Mesenchymal stem cell (in vitro differentiated cells and primary cell): ENCODE results near the gene GMPPB.
"Not testable (repeated sequence)": the region's sequence is repeated elsewhere in the genome, so short reads cannot be mapped to it uniquely, and the experiment has no call there.

Experiments used
- DNase-seq: peaks from one replicate; pipeline ENCODE4 v3.0.0-alpha.2; 2013
- H2AFZ ChIP-seq: one replicate; pipeline ENCODE4 v1.6.1; 2013; ENCODE audit warnings: low read depth, mild to moderate bottlenecking, control low read depth, inconsistent platforms, low read length, moderate library complexity
- H2AK5ac ChIP-seq: 2 replicates; pipeline ENCODE4 v1.6.1; 2013; ENCODE audit warnings: low read length, moderate library complexity, mild to moderate bottlenecking, inconsistent platforms; ENCODE audit not compliant: severe bottlenecking
- H2BK120ac ChIP-seq: one replicate; pipeline ENCODE4 v1.6.1; 2013; ENCODE audit warnings: low read depth, mild to moderate bottlenecking, inconsistent platforms, low read length, moderate library complexity
- H2BK12ac ChIP-seq, 2 experiments: one replicate each; pipeline ENCODE4 v1.6.1; 2013; ENCODE audit warnings: inconsistent platforms in 2 of 2, low read length in 2 of 2, mild to moderate bottlenecking in 2 of 2, moderate library complexity in 2 of 2, control low read depth in 1 of 2
- H2BK15ac ChIP-seq: one replicate; pipeline ENCODE4 v1.6.1; 2013; ENCODE audit warnings: mild to moderate bottlenecking, low read depth, inconsistent platforms; ENCODE audit not compliant: poor library complexity, severe bottlenecking
- H2BK5ac ChIP-seq: 2 replicates; pipeline ENCODE4 v1.6.1; 2013; ENCODE audit warnings: low read depth, mild to moderate bottlenecking, low read length, control low read depth, inconsistent platforms; ENCODE audit not compliant: poor library complexity, severe bottlenecking
- H3K14ac ChIP-seq, 2 experiments: one replicate each; pipeline ENCODE4 v1.6.1; 2013; ENCODE audit warnings: inconsistent platforms in 2 of 2, low read length in 2 of 2, control low read depth in 1 of 2, mild to moderate bottlenecking in 1 of 2, moderate library complexity in 1 of 2
- H3K18ac ChIP-seq, 2 experiments: one replicate each; pipeline ENCODE4 v1.6.1; 2013; ENCODE audit warnings: inconsistent platforms in 2 of 2, low read length in 2 of 2, control low read depth in 1 of 2, low read depth in 1 of 2, mild to moderate bottlenecking in 1 of 2
- H3K23ac ChIP-seq, 2 experiments: one replicate each; pipeline ENCODE4 v1.6.1; 2013; ENCODE audit warnings: inconsistent platforms in 2 of 2, low read length in 2 of 2, mild to moderate bottlenecking in 2 of 2, moderate library complexity in 2 of 2, control low read depth in 1 of 2
- H3K27ac ChIP-seq: 2 replicates; pipeline ENCODE4 v1.5.1; 2013; ENCODE audit warnings: mild to moderate bottlenecking, moderate library complexity, low read length, control low read depth, inconsistent platforms; ENCODE audit not compliant: poor library complexity, severe bottlenecking
- H3K27me3 ChIP-seq, 2 experiments: 2 replicates each; pipeline versions ENCODE4 v1.6.1 to v1.7.0; 2013; ENCODE audit warnings: low read length in 2 of 2, mild to moderate bottlenecking in 2 of 2, moderate library complexity in 2 of 2, control low read depth in 1 of 2, inconsistent platforms in 1 of 2; ENCODE audit not compliant: control insufficient read depth in 1 of 2, insufficient read depth in 1 of 2
- H3K36me3 ChIP-seq, 2 experiments: 2 replicates each; pipeline versions ENCODE4 v1.6.1 to v1.7.0; 2013; ENCODE audit warnings: low read length in 2 of 2, control low read depth in 1 of 2, inconsistent platforms in 1 of 2, low read depth in 1 of 2, mild to moderate bottlenecking in 1 of 2; ENCODE audit not compliant: insufficient read depth in 2 of 2, control insufficient read depth in 1 of 2
- H3K4ac ChIP-seq, 2 experiments: one replicate each; pipeline ENCODE4 v1.6.1; 2013; ENCODE audit warnings: inconsistent platforms in 2 of 2, low read length in 2 of 2, mild to moderate bottlenecking in 2 of 2, moderate library complexity in 2 of 2, control low read depth in 1 of 2, low read depth in 1 of 2
- H3K4me1 ChIP-seq: 2 replicates; pipeline ENCODE4 v1.6.1; 2013; ENCODE audit warnings: low read depth, low read length, control low read depth; ENCODE audit not compliant: control insufficient read depth, insufficient read depth
- H3K4me2 ChIP-seq: 2 replicates; pipeline ENCODE4 v1.6.1; 2013; ENCODE audit warnings: low read length, mild to moderate bottlenecking, inconsistent platforms; ENCODE audit not compliant: poor library complexity, severe bottlenecking
- H3K4me3 ChIP-seq, 2 experiments: 2 replicates each; pipeline versions ENCODE4 v1.5.1 to v1.7.0; 2013; ENCODE audit warnings: low read length in 2 of 2, mild to moderate bottlenecking in 2 of 2, control low read depth in 1 of 2, low read depth in 1 of 2; ENCODE audit not compliant: insufficient read depth in 1 of 2
- H3K79me1 ChIP-seq: replicated peaks from 2 replicates; pipeline ENCODE4 v1.6.1; 2013; ENCODE audit warnings: mild to moderate bottlenecking, control low read depth, low read length, inconsistent platforms; ENCODE audit not compliant: poor library complexity, severe bottlenecking
- H3K9ac ChIP-seq: 2 replicates; pipeline ENCODE4 v1.7.0; 2013; ENCODE audit warnings: mild to moderate bottlenecking, low read length, moderate library complexity
- H3K9me3 ChIP-seq: 2 replicates; pipeline ENCODE4 v1.7.0; 2013; ENCODE audit warnings: mild to moderate bottlenecking, low read length; ENCODE audit not compliant: control insufficient read depth
- H4K8ac ChIP-seq: one replicate; pipeline ENCODE4 v1.6.1; 2013; ENCODE audit warnings: inconsistent platforms, mild to moderate bottlenecking, low read length, moderate library complexity
- H4K91ac ChIP-seq: one replicate; pipeline ENCODE4 v1.6.1; 2013; ENCODE audit warnings: mild to moderate bottlenecking, low read length, inconsistent platforms
- WGBS: methylation state at CpG from one replicate; pipeline ENCODE4 v1.1.7; 2013; ENCODE audit warnings: mixed read lengths; 5-methylcytosine and 5-hydroxymethylcytosine counted together

GMPPB gene

GRCh38 chr3:49694409-49695070 lies 29.2 kb downstream of the GMPPB start:
- H3K4me2 ChIP-seq, H2BK15ac ChIP-seq, H4K8ac ChIP-seq, H3K4ac ChIP-seq, H3K18ac ChIP-seq, DNase-seq, H3K14ac ChIP-seq, H3K9me3 ChIP-seq, H2AFZ ChIP-seq, H3K9ac ChIP-seq, H2BK120ac ChIP-seq, H2BK5ac ChIP-seq, H2BK12ac ChIP-seq, H3K4me3 ChIP-seq, H3K27ac ChIP-seq, H3K23ac ChIP-seq, H3K27me3 ChIP-seq, H4K91ac ChIP-seq, H2AK5ac ChIP-seq: not testable (repeated sequence)
- 68% methylated on average over 4 of the region's 6 CpGs for WGBS
- Histone ChIP-seq H3K79me1 (peaks cover 20% of the 10 kb centered on the region), H3K4me1 (peaks cover 19% of the 10 kb centered on the region), H3K36me3 (peaks cover 14 to 31% of the 10 kb centered on the region in 2 experiments)

- H3K27ac ChIP-seq, H2AFZ ChIP-seq, H3K23ac ChIP-seq, H3K4me3 ChIP-seq, H2BK5ac ChIP-seq, DNase-seq, H4K91ac ChIP-seq, H3K27me3 ChIP-seq, H2BK15ac ChIP-seq, H3K18ac ChIP-seq, H3K9me3 ChIP-seq, H2AK5ac ChIP-seq, H3K14ac ChIP-seq, H3K4ac ChIP-seq, H4K8ac ChIP-seq, H2BK120ac ChIP-seq, H3K36me3 ChIP-seq, H3K9ac ChIP-seq, H3K4me2 ChIP-seq, H2BK12ac ChIP-seq: not testable (repeated sequence)
- Histone ChIP-seq H3K79me1 (peaks cover 15% of the 10 kb centered on the region), H3K4me1 (peaks cover 18% of the 10 kb centered on the region)
- 100% methylated on average over 2 of the region's 3 CpGs for WGBS
Observed at GRCh38 chr3:49691481-49691880, 32.3 kb downstream of the GMPPB start.

GRCh38 chr3:49690856-49691255 lies 32.9 kb downstream of the GMPPB start:
- H3K79me1 ChIP-seq: peaks cover 15% of the 10 kb centered on the region
- not testable (repeated sequence) for H3K27ac ChIP-seq, H3K23ac ChIP-seq, H3K9me3 ChIP-seq, H4K8ac ChIP-seq, H2BK15ac ChIP-seq, H2AK5ac ChIP-seq, H2BK5ac ChIP-seq, H3K14ac ChIP-seq, H3K4me3 ChIP-seq, H3K9ac ChIP-seq, H2BK120ac ChIP-seq, H3K4ac ChIP-seq, H2AFZ ChIP-seq, DNase-seq, H3K27me3 ChIP-seq, H4K91ac ChIP-seq, H3K4me2 ChIP-seq, H3K18ac ChIP-seq, H2BK12ac ChIP-seq, H3K36me3 ChIP-seq
- peaks cover 21% of the 10 kb centered on the region for H3K4me1 ChIP-seq
- WGBS: 92% methylated on average over 3 of the region's 3 CpGs

- not testable (repeated sequence) for H4K91ac ChIP-seq, H3K23ac ChIP-seq, H2BK15ac ChIP-seq, H2BK120ac ChIP-seq, H3K27ac ChIP-seq, H3K27me3 ChIP-seq, H3K36me3 ChIP-seq, H2BK5ac ChIP-seq, H2AK5ac ChIP-seq, H3K14ac ChIP-seq, H2BK12ac ChIP-seq, H3K9me3 ChIP-seq, H3K18ac ChIP-seq
- Histone ChIP-seq H3K9ac (peak overlapping the region; percentile 95), H3K79me1 (peaks cover 15% of the 10 kb centered on the region), H3K4ac (peak overlapping the region; percentile 21 to 97), H3K4me2 (peak overlapping the region; percentile 96), H2AFZ (peak overlapping the region; percentile 96), H3K4me3 (peak overlapping the region; percentile 96 to 99), H3K4me1 (peaks cover 24% of the 10 kb centered on the region), H4K8ac (peak overlapping the region; percentile 83)
- 18% methylated on average over 16 of the region's 16 CpGs for WGBS
- DNase-seq: peak; percentile 18
Observed at GRCh38 chr3:49689908-49690624, 33.7 kb downstream of the GMPPB start.
